Adipocyte (in vitro differentiated cells): Measurements from ENCODE around the gene TMEM212.

ENCODE experiments used
- DNase-seq: peaks from one replicate; pipeline ENCODE4 v3.0.0-alpha.2; 2015; ENCODE audit warnings: low read depth
- H3K27me3 ChIP-seq: replicated peaks from 2 replicates; pipeline ENCODE4 v1.7.0; 2013; ENCODE audit warnings: mild to moderate bottlenecking, low read length, moderate library complexity; ENCODE audit not compliant: control insufficient read depth, insufficient read depth
- H3K36me3 ChIP-seq: 2 replicates; pipeline ENCODE4 v1.7.0; 2013; ENCODE audit warnings: low read length, mild to moderate bottlenecking, moderate library complexity; ENCODE audit not compliant: control insufficient read depth, insufficient read depth, severe bottlenecking
- H3K4me1 ChIP-seq: 2 replicates; pipeline ENCODE4 v1.7.0; 2013; ENCODE audit warnings: mild to moderate bottlenecking, low read length, moderate library complexity; ENCODE audit not compliant: control insufficient read depth, insufficient read depth
- H3K4me3 ChIP-seq: 2 replicates; pipeline ENCODE4 v1.7.0; 2013; ENCODE audit warnings: mild to moderate bottlenecking, low read length, moderate library complexity
- H3K9ac ChIP-seq: 2 replicates; pipeline ENCODE4 v1.7.0; 2013; ENCODE audit warnings: mild to moderate bottlenecking, low read length, moderate library complexity
- H3K9me3 ChIP-seq: 2 replicates; pipeline ENCODE4 v1.7.0; 2013; ENCODE audit warnings: mild to moderate bottlenecking, low read length, moderate library complexity; ENCODE audit not compliant: control insufficient read depth

The TMEM212 gene

DNA sequence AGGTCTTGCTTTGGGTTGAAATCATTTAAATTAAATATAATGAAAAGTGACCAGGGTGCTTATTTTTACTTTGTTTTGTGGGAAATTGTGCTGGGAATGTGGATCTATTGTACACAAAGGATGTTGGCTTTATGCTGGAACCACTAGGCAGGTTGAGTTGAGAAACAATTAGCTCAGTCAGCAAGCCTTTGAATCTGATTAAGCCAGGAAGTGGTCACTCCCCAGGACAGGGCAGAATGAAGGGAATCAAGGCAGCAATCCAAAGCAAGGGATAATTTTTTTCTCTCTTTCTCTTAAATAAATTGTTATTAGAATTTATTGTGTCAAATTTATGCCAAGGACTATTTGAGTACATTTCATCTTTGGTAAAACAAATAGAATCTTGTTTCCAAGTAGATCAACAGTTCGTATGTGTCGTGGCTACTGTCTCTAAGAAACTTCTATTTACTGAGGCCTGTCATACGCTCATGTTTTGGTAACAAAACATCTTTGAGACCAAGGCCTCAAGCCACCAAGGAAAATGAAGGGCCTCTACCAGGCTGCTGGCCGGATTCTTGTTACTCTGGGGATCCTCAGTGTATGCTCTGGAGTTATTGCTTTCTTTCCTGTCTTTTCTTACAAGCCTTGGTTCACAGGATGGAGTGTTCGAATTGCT lies at the start of gene TMEM212:
TMEM212 (plus strand) TSS at position 486 of the 655 bp plus-strand sequence; CDS start at position 521, 35 bp downstream.
- no peak within 1 kb of the TSS for H3K9ac ChIP-seq
- no peak for DNase-seq
- H3K27me3 ChIP-seq = no peaks in the 10 kb centered on the region
- no peaks in the 10 kb centered on the region for H3K36me3 ChIP-seq
- peaks cover 23% of the 10 kb centered on the region for H3K4me1 ChIP-seq
- H3K9me3 ChIP-seq = no peaks in the 10 kb centered on the region
- no peak within 1 kb of the TSS for H3K4me3 ChIP-seq

DNA sequence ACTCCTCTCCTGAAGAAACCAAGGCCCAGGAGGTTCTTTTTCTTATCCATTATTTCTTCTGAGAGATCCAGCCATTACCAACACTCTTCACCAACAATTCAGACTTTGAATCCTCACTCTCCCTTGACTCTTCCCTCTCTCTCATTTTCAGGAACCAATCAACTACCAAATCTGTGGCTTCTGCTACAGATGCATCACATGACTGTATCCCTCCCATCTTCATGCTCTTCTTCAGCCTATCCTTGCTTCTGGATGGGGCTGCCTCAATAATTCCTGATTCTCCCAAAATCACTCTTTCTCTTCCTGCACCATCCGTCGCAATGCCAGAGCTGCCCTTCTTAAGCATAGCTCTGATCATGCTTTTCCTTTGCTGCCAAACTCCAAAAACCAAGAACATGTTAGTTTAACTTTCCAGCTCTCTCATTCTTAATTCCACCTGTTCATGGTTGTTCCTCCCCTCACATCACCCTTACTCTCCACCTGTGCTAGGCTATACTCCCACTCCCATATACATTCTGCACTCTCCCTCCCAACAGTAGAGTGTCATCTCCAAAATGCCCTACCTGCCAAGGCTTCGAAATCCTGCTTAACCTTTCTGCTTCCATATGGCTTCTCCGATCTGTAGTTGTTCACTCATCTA lies 46.4 kb upstream of the TMEM212 start:
- DNase-seq = no peak
- H3K36me3 ChIP-seq = no peaks in the 10 kb centered on the region
- H3K9ac ChIP-seq = no peak overlapping the region
- H3K4me1 ChIP-seq = peaks cover 17% of the 10 kb centered on the region
- no peak overlapping the region for H3K4me3 ChIP-seq
- H3K27me3 ChIP-seq = no peaks in the 10 kb centered on the region
- H3K9me3 ChIP-seq = no peaks in the 10 kb centered on the region

DNA sequence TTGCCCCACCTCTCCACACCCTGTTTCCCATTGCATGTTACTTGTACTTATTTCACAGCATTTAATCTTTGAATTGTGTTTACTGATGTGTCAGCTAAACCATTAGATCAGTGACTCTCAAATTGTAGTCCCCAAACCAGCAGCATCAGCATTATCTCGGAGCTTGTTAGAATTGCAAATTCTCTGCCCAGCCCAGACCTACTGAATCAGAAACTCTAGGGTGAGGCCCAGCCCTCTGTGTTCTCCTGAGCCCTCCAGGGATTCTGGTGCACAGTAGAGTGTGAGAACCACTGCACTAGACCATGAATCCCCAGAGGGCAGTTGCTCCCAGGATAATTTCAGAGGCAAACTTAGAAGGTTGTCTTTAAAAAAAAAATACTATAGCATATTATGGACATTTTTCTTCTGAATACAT lies 45.9 kb upstream of the TMEM212 start:
- Histone ChIP-seq H3K9ac (no peak overlapping the region), H3K36me3 (no peaks in the 10 kb centered on the region), H3K4me3 (no peak overlapping the region), H3K9me3 (no peaks in the 10 kb centered on the region), H3K27me3 (no peaks in the 10 kb centered on the region), H3K4me1 (peaks cover 22% of the 10 kb centered on the region)
- no peak for DNase-seq

DNA sequence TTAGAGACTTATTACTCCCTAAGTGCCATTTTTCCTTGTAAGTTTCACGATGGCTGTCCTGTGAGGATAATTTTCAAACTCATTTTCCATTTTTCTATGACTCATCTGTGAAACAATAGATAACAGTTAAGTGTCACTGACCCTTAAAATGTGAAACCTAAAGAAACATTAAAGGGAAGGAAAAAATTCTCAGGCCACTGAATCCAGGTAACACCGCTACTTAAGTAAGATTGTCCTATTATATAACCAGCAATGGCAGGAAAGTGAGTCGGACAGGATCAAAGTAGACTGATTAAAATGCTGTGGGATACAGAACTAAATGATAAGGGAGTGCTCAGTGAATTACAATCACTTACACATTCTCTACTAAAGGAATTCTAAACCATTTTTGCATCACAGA lies 45.3 kb upstream of the TMEM212 start:
- H3K9me3 ChIP-seq = no peaks in the 10 kb centered on the region
- no peaks in the 10 kb centered on the region for H3K36me3 ChIP-seq
- H3K4me3 ChIP-seq = no peak overlapping the region
- peaks cover 27% of the 10 kb centered on the region for H3K4me1 ChIP-seq
- no peak overlapping the region for H3K9ac ChIP-seq
- DNase-seq = no peak
- H3K27me3 ChIP-seq = no peaks in the 10 kb centered on the region

DNA sequence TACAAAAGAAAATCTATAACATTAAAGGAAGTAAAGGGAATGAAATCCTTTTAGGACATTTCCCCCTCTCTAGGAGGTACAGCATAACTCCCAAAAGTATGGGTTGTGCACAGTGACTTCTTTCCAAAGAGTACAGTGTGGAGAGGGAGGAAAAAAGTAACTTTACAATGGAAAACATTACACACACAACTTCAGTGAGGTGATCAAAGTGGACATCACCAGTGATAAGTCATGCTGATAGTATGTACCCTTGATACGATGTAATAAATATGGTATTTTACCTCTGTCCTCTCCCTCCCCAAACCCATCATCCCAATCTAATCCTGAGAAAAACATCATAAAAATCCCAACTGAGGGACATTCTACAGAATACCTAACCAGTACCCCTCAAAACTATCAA lies 43.6 kb upstream of the TMEM212 start:
- no peaks in the 10 kb centered on the region for H3K36me3 ChIP-seq
- H3K9me3 ChIP-seq = no peaks in the 10 kb centered on the region
- H3K9ac ChIP-seq = no peak overlapping the region
- H3K27me3 ChIP-seq = no peaks in the 10 kb centered on the region
- peaks cover 31% of the 10 kb centered on the region for H3K4me1 ChIP-seq
- H3K4me3 ChIP-seq = no peak overlapping the region
- no peak for DNase-seq

DNA sequence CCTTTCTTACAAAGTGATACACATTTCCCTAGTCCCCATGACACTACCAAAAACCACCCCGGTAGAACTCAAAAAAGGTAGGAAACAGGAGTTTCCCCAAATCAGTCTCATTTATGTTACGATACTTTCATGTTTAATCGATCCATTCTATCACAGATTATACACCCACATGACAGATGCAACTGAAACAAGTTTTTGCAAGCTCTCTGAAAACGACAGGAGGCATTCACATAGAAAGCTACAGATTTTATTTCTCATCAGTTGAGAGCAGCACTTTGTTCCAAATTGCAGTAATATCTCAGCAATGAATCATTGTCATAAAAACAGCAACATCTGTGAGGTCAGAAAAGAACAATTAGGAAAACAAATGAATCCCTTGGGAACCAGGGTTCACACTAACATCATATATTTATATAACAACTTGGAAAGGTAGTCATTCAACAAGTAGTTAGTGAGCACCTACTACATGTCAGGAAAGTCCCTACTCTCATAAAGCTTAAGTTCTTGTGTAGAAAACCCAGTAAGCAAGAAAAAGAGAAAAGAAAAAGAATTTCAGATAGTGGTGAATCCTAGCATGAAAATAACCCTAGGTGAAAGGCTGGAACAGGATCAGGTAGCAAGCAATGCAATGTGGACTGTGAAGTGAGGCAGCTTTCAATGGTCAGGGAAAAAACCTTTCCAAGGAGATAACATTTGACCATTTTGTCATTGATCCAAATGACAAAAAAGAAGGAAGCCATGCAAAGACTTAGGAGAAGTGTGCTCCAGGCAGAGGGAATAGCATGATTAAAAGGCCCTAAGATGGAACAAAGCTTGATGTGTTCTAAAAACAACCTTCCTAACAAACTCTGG lies 41.2 kb upstream of the TMEM212 start:
- Histone ChIP-seq H3K9me3 (no peaks in the 10 kb centered on the region), H3K9ac (peak overlapping the region; percentile 35), H3K27me3 (no peaks in the 10 kb centered on the region), H3K36me3 (no peaks in the 10 kb centered on the region), H3K4me1 (peaks cover 55% of the 10 kb centered on the region), H3K4me3 (no peak overlapping the region)
- DNase-seq = peak; percentile 79

DNA sequence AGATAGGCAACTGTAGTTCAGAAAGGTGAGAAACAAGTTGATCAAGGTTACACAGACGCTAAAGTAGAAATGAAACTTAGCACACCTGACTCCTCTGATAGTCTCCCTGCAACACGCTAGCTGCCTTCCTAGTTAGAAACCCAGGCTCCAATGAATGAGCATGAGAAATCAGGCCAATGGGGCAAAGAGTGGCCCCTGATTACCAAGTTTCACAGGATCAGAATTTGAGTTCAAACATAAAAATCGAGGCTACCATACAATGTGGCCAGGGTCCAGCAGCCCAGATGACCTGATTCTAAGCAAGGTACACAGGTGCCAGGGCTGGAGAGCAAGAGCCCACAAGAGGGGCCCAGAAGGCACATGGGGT lies 40.6 kb upstream of the TMEM212 start:
- H3K36me3 ChIP-seq = no peaks in the 10 kb centered on the region
- H3K9me3 ChIP-seq = no peaks in the 10 kb centered on the region
- H3K4me3 ChIP-seq = no peak overlapping the region
- H3K9ac ChIP-seq = no peak overlapping the region
- H3K27me3 ChIP-seq = no peaks in the 10 kb centered on the region
- no peak for DNase-seq
- peaks cover 52% of the 10 kb centered on the region for H3K4me1 ChIP-seq

DNA sequence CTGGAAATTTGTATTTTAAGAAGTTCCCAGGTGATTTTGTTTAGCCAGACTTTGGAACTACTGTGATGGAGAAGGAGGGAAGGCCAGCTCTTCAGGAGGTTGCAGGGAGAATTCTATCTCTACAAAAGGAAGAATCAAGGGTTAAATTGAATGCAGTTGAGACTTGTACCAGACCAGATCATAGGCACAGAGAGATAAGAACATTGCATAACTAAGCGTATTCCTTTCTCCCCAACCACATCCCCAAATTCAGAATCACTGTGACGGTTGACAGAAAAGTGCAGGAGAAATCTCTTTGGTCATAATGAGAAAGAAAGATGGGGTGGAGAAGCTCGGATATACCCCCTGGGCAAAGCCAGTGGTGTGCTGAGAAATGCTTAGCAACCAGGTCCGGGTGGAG lies 40.1 kb upstream of the TMEM212 start:
- no peaks in the 10 kb centered on the region for H3K9me3 ChIP-seq
- H3K27me3 ChIP-seq = no peaks in the 10 kb centered on the region
- no peak overlapping the region for H3K9ac ChIP-seq
- H3K4me3 ChIP-seq = no peak overlapping the region
- peaks cover 50% of the 10 kb centered on the region for H3K4me1 ChIP-seq
- no peaks in the 10 kb centered on the region for H3K36me3 ChIP-seq
- DNase-seq = no peak

DNA sequence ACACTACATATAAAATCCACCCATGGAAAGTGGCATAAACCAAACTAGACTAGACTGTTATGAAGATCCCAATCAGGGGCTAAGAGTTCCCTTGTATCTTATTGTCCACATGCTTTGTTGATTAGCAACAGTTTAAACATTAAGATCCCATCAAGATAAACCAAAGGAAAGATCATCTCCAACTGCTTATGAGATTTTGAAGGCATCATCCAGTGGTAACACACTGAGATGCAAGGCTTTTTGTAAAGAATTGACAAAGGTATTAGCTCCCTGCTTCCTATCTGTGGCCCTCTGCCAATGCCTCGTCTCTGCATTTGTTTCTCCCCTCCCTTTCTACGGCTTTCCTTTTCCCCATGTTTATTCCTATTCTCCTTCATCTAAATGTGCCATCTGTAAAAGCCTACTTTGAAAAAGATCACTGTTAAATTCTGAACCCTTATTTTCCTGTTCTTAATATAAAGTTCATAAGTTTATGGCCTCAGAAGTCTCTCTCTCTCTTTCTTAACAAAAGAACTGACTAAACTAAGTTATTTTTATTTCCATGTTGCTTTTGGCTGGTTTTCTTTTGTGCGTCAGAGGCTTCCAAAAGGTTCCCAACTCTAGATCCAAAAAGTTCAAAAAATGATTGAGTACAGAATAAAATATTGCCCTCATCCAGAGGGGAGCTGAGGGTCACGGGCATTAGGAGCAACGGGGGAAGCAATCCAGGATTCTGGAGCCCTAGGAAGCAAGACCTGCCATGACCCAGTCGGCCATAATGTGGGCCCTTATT lies 38.3 kb upstream of the TMEM212 start:
- Histone ChIP-seq H3K9ac (peak overlapping the region; percentile 67), H3K36me3 (no peaks in the 10 kb centered on the region), H3K9me3 (no peaks in the 10 kb centered on the region), H3K4me3 (peak overlapping the region; percentile 58), H3K4me1 (peaks cover 59% of the 10 kb centered on the region), H3K27me3 (no peaks in the 10 kb centered on the region)
- peak; percentile 45 for DNase-seq

DNA sequence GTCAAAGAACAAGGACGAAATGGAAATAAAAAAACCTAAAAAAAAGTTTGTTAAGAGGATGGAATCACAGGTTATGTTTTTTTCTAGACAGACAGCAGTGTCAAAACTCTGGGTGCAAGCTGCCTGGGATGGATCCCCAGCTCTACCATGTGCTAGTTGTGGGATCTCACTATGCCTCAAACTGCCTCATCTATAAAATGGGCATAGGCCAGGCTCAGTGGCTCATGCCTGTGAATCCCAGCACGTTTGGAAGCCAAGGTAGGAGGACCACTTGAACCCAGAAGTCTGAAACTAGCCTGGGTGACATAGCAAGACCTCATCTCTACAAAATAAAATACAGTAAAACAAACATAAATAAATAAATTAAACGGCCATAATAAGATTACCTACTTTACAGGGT lies 37.5 kb upstream of the TMEM212 start:
- Histone ChIP-seq H3K27me3 (no peaks in the 10 kb centered on the region), H3K4me3 (no peak overlapping the region), H3K9ac (peak overlapping the region; percentile 53), H3K9me3 (no peaks in the 10 kb centered on the region), H3K4me1 (peaks cover 61% of the 10 kb centered on the region), H3K36me3 (no peaks in the 10 kb centered on the region)
- no peak for DNase-seq
